ENCODE results near the gene OR2T34. TPM values are rescaled to one million over a fixed set of nuclear protein-coding genes. Genes with fewer than 3 reads are reported as not detected.
"Not testable (repeated sequence)": the region's sequence is repeated elsewhere in the genome, so short reads cannot be mapped to it uniquely, and the experiment has no call there.

Gene OR2T34
- polyA plus RNA-seq, 1 donor from 2014 or later = not detected

DNA sequence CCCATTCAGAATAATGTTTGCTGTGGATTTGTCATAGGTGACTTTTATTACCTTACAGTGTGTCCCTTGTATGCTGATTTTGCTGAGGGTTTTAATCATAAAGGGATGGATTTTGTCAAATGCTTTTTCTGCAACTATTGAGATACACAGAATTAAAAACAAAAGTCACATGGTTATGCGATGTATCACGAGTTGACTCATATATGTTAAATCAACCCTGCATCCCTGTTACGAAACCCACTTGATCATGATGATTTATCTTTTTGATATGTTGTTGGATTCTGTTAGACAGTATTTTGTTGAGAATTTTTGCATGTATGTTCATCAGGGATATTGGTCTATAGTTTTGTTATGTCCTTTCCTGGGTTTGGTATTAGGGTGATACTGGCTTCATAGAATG is 10.7 kb upstream of the OR2T34 start:
- H3K79me2 ChIP-seq (replicated peaks; ENCODE audit: insufficient read depth, low read length) = no peaks in the 10 kb centered on the region
- peaks cover 4% of the 10 kb centered on the region for H3K9me3 ChIP-seq (ENCODE audit: low read length)
- no peak for TF ChIP-seq TAF1 (IDR thresholded peaks at IDR 0.05; ENCODE audit: low read depth)
- no peak for TF ChIP-seq CTCF (IDR thresholded peaks at IDR 0.05; ENCODE audit: poor library complexity, severe bottlenecking)
- no peak for TF ChIP-seq SMC3 (conservative IDR thresholded peaks at IDR 0.05; ENCODE audit: poor library complexity)
- TF ChIP-seq POLR2AphosphoS5 (IDR thresholded peaks at IDR 0.05) = no peak
- no peaks in the 10 kb centered on the region for H3K9me2 ChIP-seq (ENCODE audit: insufficient read depth, low read length)
- H3K9ac ChIP-seq (ENCODE audit: low read length) = no peak overlapping the region
- no peak overlapping the region for H3K27ac ChIP-seq (ENCODE audit: low read length)
- H2AFZ ChIP-seq (ENCODE audit: low read depth, low read length) = no peak overlapping the region
- H3K27me3 ChIP-seq (ENCODE audit: insufficient read depth, low read depth, low read length) = no peaks in the 10 kb centered on the region
- no peak overlapping the region for H3K4me3 ChIP-seq (ENCODE audit: low read length)
- H3F3A ChIP-seq (ENCODE audit: insufficient read depth, low read length, poor library complexity, severe bottlenecking) = no peaks in the 10 kb centered on the region
- H3K36me3 ChIP-seq (ENCODE audit: insufficient read depth, low read length) = no peaks in the 10 kb centered on the region
- no peaks in the 10 kb centered on the region for H4K20me1 ChIP-seq (ENCODE audit: insufficient read depth)
- H3K4me2 ChIP-seq (ENCODE audit: low read length) = no peak overlapping the region

- no peak overlapping the region for H3K27ac ChIP-seq (ENCODE audit: low read length)
Observed at GRCh38 chr1:248576260-248576980, 1.9 kb upstream of the OR2T34 start.

DNA sequence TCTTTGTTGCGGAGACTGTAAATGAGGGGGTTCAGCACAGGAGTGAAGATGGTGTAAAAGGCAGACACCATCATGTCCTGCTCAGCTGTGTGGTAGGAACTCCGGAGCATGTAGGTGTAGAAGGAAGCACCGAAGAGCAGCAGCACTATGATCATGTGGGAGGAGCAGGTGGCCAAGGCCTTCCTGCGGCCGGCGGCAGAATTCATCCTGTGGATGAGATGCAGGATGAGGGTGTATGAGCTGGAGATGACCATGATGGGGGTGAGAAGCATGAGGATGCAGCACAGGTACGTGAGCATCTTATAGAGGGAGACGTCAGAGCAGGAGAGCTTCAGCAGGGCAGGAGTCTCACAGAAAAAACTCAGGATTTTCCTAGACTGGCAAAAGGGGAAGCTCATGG is 701 bp downstream of the OR2T34 start:
- H3F3A ChIP-seq (ENCODE audit: insufficient read depth, low read length, poor library complexity, severe bottlenecking); H3K36me3 ChIP-seq (ENCODE audit: insufficient read depth, low read length); H3K9me2 ChIP-seq (ENCODE audit: insufficient read depth, low read length); H2AFZ ChIP-seq (ENCODE audit: low read depth, low read length); H3K27ac ChIP-seq (ENCODE audit: low read length); H3K79me2 ChIP-seq (replicated peaks; ENCODE audit: insufficient read depth, low read length); H3K4me2 ChIP-seq (ENCODE audit: low read length); H3K9ac ChIP-seq (ENCODE audit: low read length); H4K20me1 ChIP-seq (ENCODE audit: insufficient read depth); H3K27me3 ChIP-seq (ENCODE audit: insufficient read depth, low read depth, low read length); H3K4me3 ChIP-seq (ENCODE audit: low read length); H3K9me3 ChIP-seq (ENCODE audit: low read length): not testable (repeated sequence)

More at GRCh38 chr1:248576260-248576980, 1.9 kb upstream of the OR2T34 start:
- Histone ChIP-seq H3K4me3 (ENCODE audit: low read length) (no peak overlapping the region), H3K9me2 (ENCODE audit: insufficient read depth, low read length) (no peaks in the 10 kb centered on the region), H3K27me3 (ENCODE audit: insufficient read depth, low read depth, low read length) (no peaks in the 10 kb centered on the region), H3F3A (ENCODE audit: insufficient read depth, low read length, poor library complexity, severe bottlenecking) (no peaks in the 10 kb centered on the region), H4K20me1 (ENCODE audit: insufficient read depth) (no peaks in the 10 kb centered on the region), H3K9ac (ENCODE audit: low read length) (no peak overlapping the region), H3K9me3 (ENCODE audit: low read length) (no peaks in the 10 kb centered on the region), H3K79me2 (replicated peaks; ENCODE audit: insufficient read depth, low read length) (no peaks in the 10 kb centered on the region), H3K4me2 (ENCODE audit: low read length) (no peak overlapping the region), H2AFZ (ENCODE audit: low read depth, low read length) (no peak overlapping the region), H3K36me3 (ENCODE audit: insufficient read depth, low read length) (no peaks in the 10 kb centered on the region)
- TF ChIP-seq TAF1 (IDR thresholded peaks at IDR 0.05; ENCODE audit: low read depth) (no peak), EZH2 (IDR thresholded peaks at IDR 0.05; ENCODE audit: borderline replicate concordance, insufficient read depth, low read length, poor library complexity, severe bottlenecking) (no peak), EP300 (conservative IDR thresholded peaks at IDR 0.05; ENCODE audit: poor library complexity, severe bottlenecking) (no peak), REST (IDR thresholded peaks at IDR 0.05; ENCODE audit: borderline replicate concordance) (no peak), SMC3 (conservative IDR thresholded peaks at IDR 0.05; ENCODE audit: poor library complexity) (no peak), MXI1 (conservative IDR thresholded peaks at IDR 0.05; ENCODE audit: poor library complexity, severe bottlenecking) (no peak), RAD21 (conservative IDR thresholded peaks at IDR 0.05) (no peak), CTCF (IDR thresholded peaks at IDR 0.05; ENCODE audit: poor library complexity, severe bottlenecking) (no peak), POLR2AphosphoS5 (IDR thresholded peaks at IDR 0.05) (no peak)

- not testable (repeated sequence) for H3K27ac ChIP-seq (ENCODE audit: low read length); H3K4me3 ChIP-seq (ENCODE audit: low read length); H3F3A ChIP-seq (ENCODE audit: insufficient read depth, low read length, poor library complexity, severe bottlenecking); H3K9me3 ChIP-seq (ENCODE audit: low read length); H3K27me3 ChIP-seq (ENCODE audit: insufficient read depth, low read depth, low read length); H3K4me2 ChIP-seq (ENCODE audit: low read length); H3K36me3 ChIP-seq (ENCODE audit: insufficient read depth, low read length); H4K20me1 ChIP-seq (ENCODE audit: insufficient read depth); H2AFZ ChIP-seq (ENCODE audit: low read depth, low read length); H3K79me2 ChIP-seq (replicated peaks; ENCODE audit: insufficient read depth, low read length); H3K9ac ChIP-seq (ENCODE audit: low read length); H3K9me2 ChIP-seq (ENCODE audit: insufficient read depth, low read length)
Observed at GRCh38 chr1:248572049-248572448, 2.5 kb downstream of the OR2T34 start.

Data from neural cell (in vitro differentiated cells).